Hematopoietic multipotent progenitor cell treated with erythropoietin and hydrocortisone succinate and interleukin-3 and kit ligand, for 8 days (in vitro differentiated cells): ENCODE measurements around the gene C9orf72.
A peak's percentile ranks its signal among the peaks of the same experiment; 100 is the strongest.

Experiments used
- DNase-seq: peaks from one replicate; pipeline ENCODE4 v3.0.0-alpha.2; 2015

The C9orf72 gene

GRCh38 chr9:27537756-27538155 is 35.5 kb downstream of the C9orf72 start:
- DNase-seq: no peak

GRCh38 chr9:27537027-27537435 is 36.2 kb downstream of the C9orf72 start:
- DNase-seq: no peak

- DNase-seq: no peak
Observed at GRCh38 chr9:27536168-27536567, 37.1 kb downstream of the C9orf72 start.

GRCh38 chr9:27535701-27536118 is 37.6 kb downstream of the C9orf72 start:
- DNase-seq: peak; percentile 31

GRCh38 chr9:27534658-27535209 is 38.5 kb downstream of the C9orf72 start:
- DNase-seq: no peak

GRCh38 chr9:27534131-27534530 is 39.1 kb downstream of the C9orf72 start:
- no peak for DNase-seq

- DNase-seq: no peak
Observed at GRCh38 chr9:27533311-27533710, 40.0 kb downstream of the C9orf72 start.

- no peak for DNase-seq
Observed at GRCh38 chr9:27532046-27532445, 41.2 kb downstream of the C9orf72 start.

GRCh38 chr9:27530915-27531755 is 42.1 kb downstream of the C9orf72 start:
- no peak for DNase-seq

- DNase-seq: peak; percentile 68
Observed at GRCh38 chr9:27529316-27530278, 43.7 kb downstream of the C9orf72 start, which contains the start of gene MOB3B. MOB3B (minus strand) TSS chr9:27529814; CDS start chr9:27455550, 74,264 bp downstream.

GRCh38 chr9:27528886-27529315 is 44.4 kb downstream of the C9orf72 start:
- DNase-seq: peak; percentile 47

GRCh38 chr9:27528076-27528885 is 45.0 kb downstream of the C9orf72 start:
- peak; percentile 63 for DNase-seq

GRCh38 chr9:27527702-27528075 is 45.6 kb downstream of the C9orf72 start:
- no peak for DNase-seq

GRCh38 chr9:27524236-27524635 is 49.0 kb downstream of the C9orf72 start, which contains the start of gene IFNK:
IFNK (plus strand) TSS chr9:27524290; CDS start chr9:27524337, 47 bp downstream.
- no peak for DNase-seq

GRCh38 chr9:27523141-27523540 is 50.1 kb downstream of the C9orf72 start:
- DNase-seq: no peak

GRCh38 chr9:27520986-27521385 is 52.3 kb downstream of the C9orf72 start:
- no peak for DNase-seq

GRCh38 chr9:27519466-27520465 is 53.5 kb downstream of the C9orf72 start:
- no peak for DNase-seq

- no peak for DNase-seq
Observed at GRCh38 chr9:27518809-27519208, 54.5 kb downstream of the C9orf72 start.

- DNase-seq: no peak
Observed at GRCh38 chr9:27518006-27518405, 55.3 kb downstream of the C9orf72 start.

GRCh38 chr9:27514551-27514950 is 58.7 kb downstream of the C9orf72 start:
- no peak for DNase-seq

GRCh38 chr9:27511771-27512170 is 61.5 kb downstream of the C9orf72 start:
- no peak for DNase-seq
